Stomach (tissue), 4 donors: ENCODE results near the gene CCZ1.
"Not testable (repeated sequence)": the region's sequence is repeated elsewhere in the genome, so short reads cannot be mapped to it uniquely, and the experiment has no call there.

ENCODE experiments used
- EP300 ChIP-seq: sonication (generic); formaldehyde crosslinking; IDR thresholded peaks from one replicate; pipeline ENCODE4 v1.6.1; 2017; ENCODE audit warnings: antibody characterized with exemption
- POLR2A ChIP-seq, 4 donors: fragments of 450-650 bp; IDR thresholded peaks; one replicate each; pipeline ENCODE4 v1.6.1; 2016; ENCODE audit warnings: antibody characterized with exemption in 4 of 4, control low read depth in 2 of 4, mild to moderate bottlenecking in 1 of 4, moderate library complexity in 1 of 4
- POLR2AphosphoS5 ChIP-seq, 3 donors: sonication (generic); formaldehyde crosslinking; IDR thresholded peaks; one replicate each; pipeline ENCODE4 v1.6.1; 2016; ENCODE audit warnings: antibody characterized with exemption in 3 of 3
- TF ChIP-seq, protein P1 (sequence below), 7 experiments: fragments of 450-650 bp in 4 of 7; fragments of 200-600 bp in 3 of 7; sonication (generic) in 3 of 7; IDR thresholded peaks; one replicate each; pipeline ENCODE4 v1.5.1; 2016 to 2019; ENCODE audit warnings: antibody characterized with exemption in 7 of 7, control low read depth in 2 of 7, mild to moderate bottlenecking in 1 of 7

DNA sequence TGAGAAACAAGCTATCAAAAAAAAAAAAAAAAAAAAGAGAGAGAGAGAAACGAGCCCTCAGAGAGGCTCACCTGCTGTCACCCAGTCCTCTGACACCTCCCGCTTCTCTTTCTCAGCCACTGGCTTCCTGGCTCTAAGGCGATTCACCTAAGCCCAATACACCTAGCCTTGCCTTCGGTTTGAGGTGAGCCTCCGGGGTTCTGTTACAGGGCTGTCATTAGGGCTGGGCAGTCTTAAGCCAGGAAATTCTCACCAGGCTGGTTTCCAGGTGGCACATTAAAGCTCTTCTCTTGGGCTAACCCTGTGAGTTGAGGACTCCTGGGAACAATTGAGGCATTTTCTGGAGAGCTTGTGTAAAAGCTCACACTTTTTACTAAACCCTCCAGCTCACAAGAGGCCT, 10.5 kb upstream of the CCZ1 start:
- TF ChIP-seq, protein P1, sequence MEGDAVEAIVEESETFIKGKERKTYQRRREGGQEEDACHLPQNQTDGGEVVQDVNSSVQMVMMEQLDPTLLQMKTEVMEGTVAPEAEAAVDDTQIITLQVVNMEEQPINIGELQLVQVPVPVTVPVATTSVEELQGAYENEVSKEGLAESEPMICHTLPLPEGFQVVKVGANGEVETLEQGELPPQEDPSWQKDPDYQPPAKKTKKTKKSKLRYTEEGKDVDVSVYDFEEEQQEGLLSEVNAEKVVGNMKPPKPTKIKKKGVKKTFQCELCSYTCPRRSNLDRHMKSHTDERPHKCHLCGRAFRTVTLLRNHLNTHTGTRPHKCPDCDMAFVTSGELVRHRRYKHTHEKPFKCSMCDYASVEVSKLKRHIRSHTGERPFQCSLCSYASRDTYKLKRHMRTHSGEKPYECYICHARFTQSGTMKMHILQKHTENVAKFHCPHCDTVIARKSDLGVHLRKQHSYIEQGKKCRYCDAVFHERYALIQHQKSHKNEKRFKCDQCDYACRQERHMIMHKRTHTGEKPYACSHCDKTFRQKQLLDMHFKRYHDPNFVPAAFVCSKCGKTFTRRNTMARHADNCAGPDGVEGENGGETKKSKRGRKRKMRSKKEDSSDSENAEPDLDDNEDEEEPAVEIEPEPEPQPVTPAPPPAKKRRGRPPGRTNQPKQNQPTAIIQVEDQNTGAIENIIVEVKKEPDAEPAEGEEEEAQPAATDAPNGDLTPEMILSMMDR (IDR thresholded peaks at IDR 0.05) = not testable (repeated sequence)
- not testable (repeated sequence) for TF ChIP-seq EP300; POLR2A (IDR thresholded peaks at IDR 0.05); POLR2AphosphoS5 (IDR thresholded peaks at IDR 0.05)
